Measurements from ENCODE around the gene AUH. TPM values are rescaled to one million over a fixed set of nuclear protein-coding genes. Genes with fewer than 3 reads are reported as not detected.

AUH gene
- total and polyA plus RNA-seq, 9 of the 15 experiments (the other 6 are each of a cell fraction or from before 2014, with no cell fraction given): 3.4 to 29.0 (median 10.1) TPM

DNA sequence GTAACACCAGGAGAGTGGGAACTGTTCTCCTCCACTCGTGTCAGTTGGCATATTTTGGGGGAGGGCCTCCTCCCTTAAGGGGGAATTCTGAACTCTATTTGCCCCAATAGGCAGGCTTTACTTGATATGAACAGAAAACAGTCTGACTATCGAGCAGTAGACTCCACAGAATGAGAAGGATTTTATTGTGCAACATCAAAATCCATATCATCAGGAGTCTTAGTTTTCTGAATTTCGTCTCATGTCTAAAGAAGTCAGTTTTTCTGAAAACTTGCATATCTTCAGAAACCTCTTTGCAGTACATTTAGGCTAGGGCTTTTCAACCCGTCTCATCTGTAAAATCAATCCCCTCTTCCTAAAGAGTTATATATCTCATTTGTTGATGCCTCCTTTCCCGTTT is 96.2 kb downstream of the AUH start:
- ChIA-PET POLR2A (no interaction called here), CTCF (ENCODE audit: low intra/inter-chr PET ratio) (no interaction called here)
- DNase-seq (ENCODE audit: extremely low read depth in 1 of 4, low spot score in 3 of 4): no peak
- intact Hi-C loops (cut with micrococcal nuclease) (no loop called here), in situ Hi-C loops (cut with MboI) (no loop called here)
- H3K9me3 ChIP-seq (replicated peaks; ENCODE audit: control insufficient read depth, insufficient read depth, low read depth, low read length): no peaks in the 10 kb centered on the region
- no peak overlapping the region for H3K4me3 ChIP-seq
- H3K27ac ChIP-seq (ENCODE audit: extremely low read depth, low read depth, low read length): no peak overlapping the region
- no peaks in the 10 kb centered on the region; the same call in 2 of the 3 replicates for H3K36me3 ChIP-seq (ENCODE audit: control insufficient read depth, insufficient read depth, low read length)
- H3K9ac ChIP-seq (ENCODE audit: insufficient read depth in 1 of 2, low read depth in 2 of 2, low read length in 2 of 2): no peak overlapping the region
- no peak for ATAC-seq
- H4K20me1 ChIP-seq (replicated peaks; ENCODE audit: control insufficient read depth, insufficient read depth, low read length): no peaks in the 10 kb centered on the region
- H3K79me2 ChIP-seq (ENCODE audit: control insufficient read depth, insufficient read depth, low read length): no peaks in the 10 kb centered on the region
- TF ChIP-seq HDAC2 (IDR thresholded peaks at IDR 0.05) (no peak), ZNF696 (CRISPR knock-in tag; conservative IDR thresholded peaks at IDR 0.05) (no peak), KLF10 (CRISPR knock-in tag; IDR thresholded peaks at IDR 0.05) (no peak), NELFE (IDR thresholded peaks at IDR 0.05; ENCODE audit: insufficient read depth, insufficient read length) (no peak), SMAD1 (IDR thresholded peaks at IDR 0.05; ENCODE audit: low read depth, low read length, partially characterized antibody) (no peak), KLF16 (IDR thresholded peaks at IDR 0.05) (no peak), ZNF766 (CRISPR knock-in tag; conservative IDR thresholded peaks at IDR 0.05) (no peak), FOS (IDR thresholded peaks at IDR 0.05; ENCODE audit: extremely low read depth, insufficient read length) (no peak), FOXK1 (CRISPR knock-in tag; IDR thresholded peaks at IDR 0.05; ENCODE audit: borderline replicate concordance) (no peak), ZNF444 (CRISPR knock-in tag; IDR thresholded peaks at IDR 0.05) (no peak), ZNF717 (CRISPR knock-in tag; IDR thresholded peaks at IDR 0.05) (no peak), TCF7L2 (IDR thresholded peaks at IDR 0.05; ENCODE audit: low read depth, low read length) (no peak), CBX3 (IDR thresholded peaks at IDR 0.05; ENCODE audit: borderline replicate concordance in 1 of 2, low read length in 2 of 2) (no peak), ZKSCAN1 (IDR thresholded peaks at IDR 0.05; ENCODE audit: low read depth, low read length) (no peak)
- TF ChIP-seq, protein P1, sequence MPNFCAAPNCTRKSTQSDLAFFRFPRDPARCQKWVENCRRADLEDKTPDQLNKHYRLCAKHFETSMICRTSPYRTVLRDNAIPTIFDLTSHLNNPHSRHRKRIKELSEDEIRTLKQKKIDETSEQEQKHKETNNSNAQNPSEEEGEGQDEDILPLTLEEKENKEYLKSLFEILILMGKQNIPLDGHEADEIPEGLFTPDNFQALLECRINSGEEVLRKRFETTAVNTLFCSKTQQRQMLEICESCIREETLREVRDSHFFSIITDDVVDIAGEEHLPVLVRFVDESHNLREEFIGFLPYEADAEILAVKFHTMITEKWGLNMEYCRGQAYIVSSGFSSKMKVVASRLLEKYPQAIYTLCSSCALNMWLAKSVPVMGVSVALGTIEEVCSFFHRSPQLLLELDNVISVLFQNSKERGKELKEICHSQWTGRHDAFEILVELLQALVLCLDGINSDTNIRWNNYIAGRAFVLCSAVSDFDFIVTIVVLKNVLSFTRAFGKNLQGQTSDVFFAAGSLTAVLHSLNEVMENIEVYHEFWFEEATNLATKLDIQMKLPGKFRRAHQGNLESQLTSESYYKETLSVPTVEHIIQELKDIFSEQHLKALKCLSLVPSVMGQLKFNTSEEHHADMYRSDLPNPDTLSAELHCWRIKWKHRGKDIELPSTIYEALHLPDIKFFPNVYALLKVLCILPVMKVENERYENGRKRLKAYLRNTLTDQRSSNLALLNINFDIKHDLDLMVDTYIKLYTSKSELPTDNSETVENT (CRISPR knock-in tag; IDR thresholded peaks at IDR 0.05): no peak
- TF ChIP-seq, protein P2, sequence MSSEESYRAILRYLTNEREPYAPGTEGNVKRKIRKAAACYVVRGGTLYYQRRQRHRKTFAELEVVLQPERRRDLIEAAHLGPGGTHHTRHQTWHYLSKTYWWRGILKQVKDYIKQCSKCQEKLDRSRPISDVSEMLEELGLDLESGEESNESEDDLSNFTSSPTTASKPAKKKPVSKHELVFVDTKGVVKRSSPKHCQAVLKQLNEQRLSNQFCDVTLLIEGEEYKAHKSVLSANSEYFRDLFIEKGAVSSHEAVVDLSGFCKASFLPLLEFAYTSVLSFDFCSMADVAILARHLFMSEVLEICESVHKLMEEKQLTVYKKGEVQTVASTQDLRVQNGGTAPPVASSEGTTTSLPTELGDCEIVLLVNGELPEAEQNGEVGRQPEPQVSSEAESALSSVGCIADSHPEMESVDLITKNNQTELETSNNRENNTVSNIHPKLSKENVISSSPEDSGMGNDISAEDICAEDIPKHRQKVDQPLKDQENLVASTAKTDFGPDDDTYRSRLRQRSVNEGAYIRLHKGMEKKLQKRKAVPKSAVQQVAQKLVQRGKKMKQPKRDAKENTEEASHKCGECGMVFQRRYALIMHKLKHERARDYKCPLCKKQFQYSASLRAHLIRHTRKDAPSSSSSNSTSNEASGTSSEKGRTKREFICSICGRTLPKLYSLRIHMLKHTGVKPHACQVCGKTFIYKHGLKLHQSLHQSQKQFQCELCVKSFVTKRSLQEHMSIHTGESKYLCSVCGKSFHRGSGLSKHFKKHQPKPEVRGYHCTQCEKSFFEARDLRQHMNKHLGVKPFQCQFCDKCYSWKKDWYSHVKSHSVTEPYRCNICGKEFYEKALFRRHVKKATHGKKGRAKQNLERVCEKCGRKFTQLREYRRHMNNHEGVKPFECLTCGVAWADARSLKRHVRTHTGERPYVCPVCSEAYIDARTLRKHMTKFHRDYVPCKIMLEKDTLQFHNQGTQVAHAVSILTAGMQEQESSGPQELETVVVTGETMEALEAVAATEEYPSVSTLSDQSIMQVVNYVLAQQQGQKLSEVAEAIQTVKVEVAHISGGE (CRISPR knock-in tag; IDR thresholded peaks at IDR 0.05): no peak
- TF ChIP-seq, protein P3, sequence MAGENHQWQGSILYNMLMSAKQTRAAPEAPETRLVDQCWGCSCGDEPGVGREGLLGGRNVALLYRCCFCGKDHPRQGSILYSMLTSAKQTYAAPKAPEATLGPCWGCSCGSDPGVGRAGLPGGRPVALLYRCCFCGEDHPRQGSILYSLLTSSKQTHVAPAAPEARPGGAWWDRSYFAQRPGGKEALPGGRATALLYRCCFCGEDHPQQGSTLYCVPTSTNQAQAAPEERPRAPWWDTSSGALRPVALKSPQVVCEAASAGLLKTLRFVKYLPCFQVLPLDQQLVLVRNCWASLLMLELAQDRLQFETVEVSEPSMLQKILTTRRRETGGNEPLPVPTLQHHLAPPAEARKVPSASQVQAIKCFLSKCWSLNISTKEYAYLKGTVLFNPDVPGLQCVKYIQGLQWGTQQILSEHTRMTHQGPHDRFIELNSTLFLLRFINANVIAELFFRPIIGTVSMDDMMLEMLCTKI (IDR thresholded peaks at IDR 0.05; ENCODE audit: partially characterized antibody): no peak
- H3K4me2 ChIP-seq (ENCODE audit: insufficient read depth, low read length): no peak overlapping the region
- H3K4me1 ChIP-seq (replicated peaks in 1 of 2; ENCODE audit: control insufficient read depth in 2 of 2, insufficient read depth in 2 of 2, low read length in 2 of 2): no peaks in the 10 kb centered on the region
- H3K9me1 ChIP-seq (ENCODE audit: control insufficient read depth, insufficient read depth, low read length): no peaks in the 10 kb centered on the region
- 56% methylated on average over 5 of the region's 5 CpGs for WGBS (ENCODE audit: insufficient coverage, low coverage, missing lambda C conversion rate)
- no peak overlapping the region for H2AFZ ChIP-seq (ENCODE audit: low read depth, low read length)
- no TSS peak for BruUV-seq (replicated peaks)
- H3K27me3 ChIP-seq (ENCODE audit: control insufficient read depth in 2 of 2, insufficient read depth in 2 of 2, low read length in 2 of 2): no peaks in the 10 kb centered on the region
- FAIRE-seq: no peak

Data from K562 (cell line).